Prostate gland (tissue), 2 donors: ENCODE results near the gene NUTF2.

Experiments used
- CTCF ChIP-seq, 4 experiments: fragments of 200-600 bp in 2 of 4; fragments of 450-650 bp in 2 of 4; sonication (generic) in 2 of 4; IDR thresholded peaks; 1 replicate in 3 of 4; 2 replicates in 1 of 4; pipeline ENCODE4 v1.5.1; 2016 to 2019; ENCODE audit warnings: antibody characterized with exemption in 4 of 4, mild to moderate bottlenecking in 2 of 4, moderate library complexity in 2 of 4
- POLR2A ChIP-seq: fragments of 450-650 bp; IDR thresholded peaks from one replicate; pipeline ENCODE4 v1.6.1; 2016; ENCODE audit warnings: antibody characterized with exemption, mild to moderate bottlenecking
- POLR2AphosphoS5 ChIP-seq: sonication (generic); formaldehyde crosslinking; IDR thresholded peaks from one replicate; pipeline ENCODE4 v1.6.1; 2017; ENCODE audit warnings: antibody characterized with exemption

DNA sequence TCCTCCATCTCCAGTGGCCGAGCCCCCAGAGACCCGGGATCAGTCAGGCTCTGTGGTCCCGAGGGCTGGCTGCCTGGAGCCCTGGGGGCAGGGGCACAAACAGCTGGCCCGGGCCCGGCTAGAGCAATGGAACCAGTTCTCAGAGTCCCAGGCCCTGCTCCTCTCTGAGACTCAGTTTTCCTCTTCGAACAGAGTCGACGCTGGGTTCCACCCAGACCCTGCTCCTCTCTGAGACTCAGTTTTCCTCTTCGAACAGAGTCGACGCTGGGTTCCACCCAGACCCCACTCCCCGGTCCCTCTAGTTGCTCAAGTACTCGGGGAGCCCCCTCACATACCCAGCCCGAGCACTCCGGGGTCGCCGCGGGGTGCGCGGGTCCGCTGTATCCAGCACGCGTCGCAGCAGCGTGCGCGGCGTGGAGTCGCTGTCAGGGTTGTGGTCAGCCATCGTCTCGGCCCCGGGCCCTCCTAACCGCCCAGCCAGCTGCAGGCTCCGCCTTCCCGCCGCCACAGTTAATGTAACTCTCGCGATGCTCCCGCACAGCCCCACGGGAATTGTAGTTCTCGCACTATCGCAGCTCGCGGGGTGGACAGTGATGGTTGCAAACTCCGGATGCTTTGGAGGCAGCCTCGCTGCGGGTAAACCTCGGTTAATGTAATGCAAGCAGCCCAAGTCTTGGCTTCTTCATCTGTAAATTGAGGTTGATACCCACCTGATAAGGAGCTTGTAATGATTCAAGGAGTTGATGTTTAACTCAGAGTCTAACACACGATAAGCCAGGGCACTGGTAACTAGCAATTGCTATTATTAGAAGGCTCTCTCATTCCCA, 13.1 kb upstream of the NUTF2 start:
- TF ChIP-seq CTCF (IDR thresholded peaks at IDR 0.05) (no peak), POLR2AphosphoS5 (peak; percentile 94), POLR2A (peak; percentile 74)
